ENCODE measurements around the gene CHD5.
A peak's percentile ranks its signal among the peaks of the same experiment; 100 is the strongest.

CHD5 gene

GRCh38 chr1:6152181-6152580 lies 27.9 kb downstream of the CHD5 start:
- DNase-seq (ENCODE audit: low spot score): no peak

- DNase-seq (ENCODE audit: low spot score): no peak
Observed at GRCh38 chr1:6151291-6151822, 28.8 kb downstream of the CHD5 start.

GRCh38 chr1:6150006-6150938 lies 29.8 kb downstream of the CHD5 start:
- no peak for DNase-seq (ENCODE audit: low spot score)

DNA sequence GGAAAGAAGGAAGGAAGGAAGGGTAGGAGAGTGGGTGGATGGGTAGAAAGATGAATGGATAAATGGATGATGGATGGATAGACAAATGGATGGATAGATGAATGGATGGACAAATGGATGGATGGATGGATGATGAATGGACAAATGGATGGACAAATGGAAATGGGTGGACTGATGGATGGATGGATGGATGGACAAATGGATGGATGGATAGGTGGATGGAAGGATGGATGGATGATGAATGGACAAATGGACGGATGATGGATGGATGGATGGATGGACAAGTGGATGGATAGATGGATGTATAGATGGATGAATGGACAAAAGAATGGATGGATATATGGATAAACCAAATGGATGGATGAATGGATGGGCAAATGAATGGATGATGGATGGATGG lies 30.5 kb downstream of the CHD5 start:
- no peak for DNase-seq (ENCODE audit: low spot score)

DNA sequence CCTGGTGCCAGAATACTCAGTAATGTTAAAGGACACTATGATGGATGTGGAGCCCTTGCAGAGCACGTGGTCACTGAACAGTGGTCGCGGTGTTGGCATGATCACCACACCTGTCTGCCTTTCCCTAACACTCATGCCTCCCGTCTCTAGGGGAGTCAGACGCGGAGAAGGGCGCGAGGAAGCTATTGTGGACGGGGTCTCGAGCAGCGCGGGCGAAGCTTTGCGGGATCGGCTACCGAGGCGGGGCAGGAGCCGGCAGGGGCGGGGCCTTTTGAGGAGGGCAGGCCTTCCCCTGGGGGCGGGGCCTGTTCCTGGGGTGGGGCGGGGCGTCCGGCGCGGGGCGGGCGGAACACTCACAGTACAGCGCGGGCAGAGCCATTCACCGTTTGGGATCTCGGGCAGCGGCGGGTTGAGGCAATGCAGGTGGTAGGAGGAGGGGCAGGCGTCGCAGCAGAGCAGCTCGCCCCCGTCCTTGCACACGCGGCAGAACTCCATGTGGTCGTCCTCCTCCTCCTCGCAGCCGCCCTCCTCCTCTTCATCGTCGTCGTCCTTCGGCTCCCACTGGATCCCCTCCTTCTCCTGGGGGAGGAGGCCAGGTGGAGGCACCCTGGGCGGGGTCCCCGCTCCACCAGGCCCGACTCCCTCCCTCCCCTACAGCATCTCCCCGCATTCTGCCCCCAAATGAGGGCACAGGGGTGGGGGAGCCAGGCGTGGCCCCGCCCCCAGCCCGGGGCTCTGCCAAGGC lies 31.5 kb downstream of the CHD5 start:
- peak; percentile 41 for DNase-seq (ENCODE audit: low spot score)

GRCh38 chr1:6145864-6146410 lies 34.2 kb downstream of the CHD5 start:
- DNase-seq (ENCODE audit: low spot score): no peak

GRCh38 chr1:6145396-6145750 lies 34.7 kb downstream of the CHD5 start:
- no peak for DNase-seq (ENCODE audit: low spot score)

DNA sequence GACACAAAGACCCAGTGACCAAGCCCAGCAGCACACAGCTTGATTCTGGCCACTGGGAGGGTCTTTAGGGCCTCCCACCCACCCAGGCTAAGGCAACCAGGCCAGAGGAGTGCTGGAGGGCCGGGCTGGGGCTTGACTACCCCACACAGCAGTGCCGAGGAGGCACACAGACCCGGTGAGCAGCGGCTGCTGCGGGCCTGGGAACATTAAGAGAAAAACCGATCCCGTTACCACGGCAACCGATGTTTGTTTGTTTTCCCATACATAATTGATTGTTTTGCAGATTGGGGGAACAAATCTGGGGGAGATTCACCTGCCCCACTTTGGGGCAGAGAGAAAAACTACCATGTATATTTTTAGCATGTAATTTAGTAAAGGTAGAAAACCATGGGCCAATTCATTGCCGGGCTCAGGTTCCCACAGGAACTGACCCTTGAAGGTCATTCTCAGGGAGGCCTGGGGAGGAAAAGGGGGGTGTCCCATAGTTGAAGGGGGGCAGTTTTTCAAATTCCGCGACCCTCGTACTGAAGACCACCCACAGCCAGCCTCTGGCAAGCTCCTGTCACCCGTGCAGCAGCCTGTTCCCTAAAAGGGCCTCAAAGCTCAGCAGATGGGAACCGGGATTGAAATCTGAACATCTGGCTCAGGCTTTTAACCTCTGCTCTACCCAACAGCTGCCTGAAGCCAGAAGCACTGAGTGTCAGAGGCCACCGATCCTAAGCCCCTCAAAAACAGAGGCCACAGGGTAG lies 35.3 kb downstream of the CHD5 start:
- no peak for DNase-seq (ENCODE audit: low spot score)

- no peak for DNase-seq (ENCODE audit: low spot score)
Observed at GRCh38 chr1:6144175-6144574, 35.9 kb downstream of the CHD5 start.

GRCh38 chr1:6143395-6143794 lies 36.7 kb downstream of the CHD5 start:
- DNase-seq (ENCODE audit: low spot score): no peak

DNA sequence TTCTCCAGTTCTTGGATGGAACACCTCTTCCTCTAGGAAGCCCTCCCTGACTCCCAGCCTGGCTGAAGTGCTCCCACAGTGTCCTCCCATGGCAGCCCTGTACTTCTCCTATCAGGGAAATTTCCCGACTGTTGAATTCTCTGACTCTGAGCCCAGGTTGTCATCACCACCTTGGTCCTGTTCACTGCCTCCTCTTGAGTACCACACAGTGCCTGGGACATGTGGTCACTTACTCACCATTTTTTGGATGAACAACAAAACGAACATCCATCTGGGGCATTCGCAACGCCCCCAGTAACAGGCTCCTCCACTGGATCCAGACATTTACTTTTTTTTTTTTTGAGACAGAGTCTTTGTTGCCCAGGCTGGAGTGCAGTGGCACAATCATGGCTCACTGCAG lies 37.4 kb downstream of the CHD5 start:
- DNase-seq (ENCODE audit: low spot score): no peak

DNA sequence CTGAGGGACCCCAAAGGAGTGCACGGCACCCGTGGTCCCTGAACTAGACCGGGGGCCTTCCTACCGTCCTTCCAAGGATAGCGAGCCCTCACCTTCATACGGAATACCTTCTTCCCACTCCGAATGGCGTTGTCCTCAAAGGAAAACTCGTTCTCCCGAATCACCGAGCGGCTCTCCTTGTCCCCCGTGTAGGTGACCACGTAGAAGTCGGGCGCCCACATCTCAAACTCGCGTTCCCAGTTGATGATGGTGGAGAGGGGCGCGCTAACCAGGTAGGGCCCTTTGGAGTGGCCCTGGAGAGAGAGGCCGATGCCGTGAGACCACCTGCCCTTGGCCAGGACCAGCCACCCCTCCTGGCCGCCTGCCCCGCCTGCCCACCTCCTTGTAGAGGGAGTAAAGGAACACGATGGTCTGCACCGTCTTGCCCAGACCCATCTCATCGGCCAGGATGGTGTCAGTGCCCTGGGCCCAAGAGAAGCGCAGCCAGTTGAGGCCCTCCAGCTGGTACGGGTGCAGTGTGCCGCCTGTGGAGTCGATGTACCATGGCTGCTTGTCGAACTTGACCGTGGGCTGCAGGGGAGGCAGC lies 38.0 kb downstream of the CHD5 start:
- DNase-seq (ENCODE audit: low spot score): no peak

GRCh38 chr1:6141592-6141991 lies 38.5 kb downstream of the CHD5 start:
- no peak for DNase-seq (ENCODE audit: low spot score)

DNA sequence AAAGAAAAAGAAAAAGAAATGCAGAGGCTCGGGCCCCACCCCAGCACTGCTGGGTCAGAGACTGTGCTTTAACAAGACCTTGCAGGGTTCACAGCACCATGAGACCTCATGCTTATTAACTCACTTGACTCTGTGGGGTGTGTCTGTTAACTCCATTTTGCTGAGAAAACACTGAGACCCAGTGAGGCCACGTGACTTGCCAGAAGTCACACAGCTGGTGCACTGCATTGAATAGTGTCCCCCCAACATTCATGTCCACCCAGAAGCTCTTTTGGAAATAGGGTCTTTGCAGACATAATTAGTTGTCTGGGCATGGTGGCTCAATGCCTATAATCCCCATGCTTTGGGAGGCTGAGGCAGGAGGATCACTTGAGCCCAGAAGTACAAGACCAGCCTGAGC lies 39.7 kb downstream of the CHD5 start:
- no peak for DNase-seq (ENCODE audit: low spot score)

DNA sequence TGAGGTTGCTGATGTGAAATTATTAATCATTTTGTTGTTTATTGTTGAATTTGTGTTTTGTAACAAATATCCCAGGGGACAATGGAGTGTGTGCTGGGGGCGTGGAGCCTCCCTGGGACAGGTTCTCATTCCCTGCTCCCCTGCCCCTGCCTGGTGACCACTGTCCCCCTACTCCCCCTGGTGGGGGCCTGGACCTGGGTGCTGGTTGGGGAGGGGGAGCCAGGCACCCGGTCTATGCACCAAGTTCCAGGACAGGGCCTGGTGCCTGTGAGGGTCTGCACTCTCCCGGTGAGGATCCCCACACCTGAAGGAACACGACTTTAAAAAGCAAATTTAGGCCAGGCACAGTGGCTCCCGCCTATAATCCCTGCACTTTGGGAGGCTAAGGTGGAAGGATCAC lies 42.4 kb downstream of the CHD5 start:
- no peak for DNase-seq (ENCODE audit: low spot score)

DNA sequence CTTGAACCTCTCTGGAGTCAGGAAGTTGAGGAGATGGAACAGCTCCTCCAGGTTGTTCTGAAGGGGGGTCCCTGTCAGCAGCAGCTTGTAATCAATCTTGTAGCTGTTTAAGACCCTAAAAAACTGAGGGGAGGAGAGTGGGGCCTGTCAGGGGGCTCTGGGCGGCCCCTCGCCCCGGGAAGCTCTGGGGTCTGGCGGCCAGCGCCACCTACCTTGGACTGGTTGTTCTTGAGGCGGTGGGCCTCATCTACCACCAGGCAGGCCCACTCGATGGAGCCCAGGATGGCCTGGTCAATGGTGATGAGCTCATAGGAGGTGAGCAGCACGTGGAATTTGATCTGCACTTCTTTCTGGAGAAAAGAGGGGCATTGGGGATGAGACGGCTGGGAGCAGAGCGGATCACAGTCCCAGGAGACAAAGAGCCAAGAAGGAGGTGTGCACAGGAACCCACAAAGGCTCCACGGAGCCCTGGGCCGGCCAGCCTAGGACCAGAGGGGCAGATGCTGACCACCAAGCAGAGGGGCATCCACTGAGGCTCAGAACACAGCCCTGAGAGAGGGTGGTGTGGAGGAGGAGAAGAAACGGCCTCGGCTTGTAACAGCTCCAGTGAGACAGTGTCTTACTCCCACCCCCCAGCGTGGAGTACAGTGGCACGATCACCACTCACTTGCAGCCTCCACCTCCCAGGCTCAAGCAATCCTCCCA lies 43.5 kb downstream of the CHD5 start:
- no peak for DNase-seq (ENCODE audit: low spot score)

DNA sequence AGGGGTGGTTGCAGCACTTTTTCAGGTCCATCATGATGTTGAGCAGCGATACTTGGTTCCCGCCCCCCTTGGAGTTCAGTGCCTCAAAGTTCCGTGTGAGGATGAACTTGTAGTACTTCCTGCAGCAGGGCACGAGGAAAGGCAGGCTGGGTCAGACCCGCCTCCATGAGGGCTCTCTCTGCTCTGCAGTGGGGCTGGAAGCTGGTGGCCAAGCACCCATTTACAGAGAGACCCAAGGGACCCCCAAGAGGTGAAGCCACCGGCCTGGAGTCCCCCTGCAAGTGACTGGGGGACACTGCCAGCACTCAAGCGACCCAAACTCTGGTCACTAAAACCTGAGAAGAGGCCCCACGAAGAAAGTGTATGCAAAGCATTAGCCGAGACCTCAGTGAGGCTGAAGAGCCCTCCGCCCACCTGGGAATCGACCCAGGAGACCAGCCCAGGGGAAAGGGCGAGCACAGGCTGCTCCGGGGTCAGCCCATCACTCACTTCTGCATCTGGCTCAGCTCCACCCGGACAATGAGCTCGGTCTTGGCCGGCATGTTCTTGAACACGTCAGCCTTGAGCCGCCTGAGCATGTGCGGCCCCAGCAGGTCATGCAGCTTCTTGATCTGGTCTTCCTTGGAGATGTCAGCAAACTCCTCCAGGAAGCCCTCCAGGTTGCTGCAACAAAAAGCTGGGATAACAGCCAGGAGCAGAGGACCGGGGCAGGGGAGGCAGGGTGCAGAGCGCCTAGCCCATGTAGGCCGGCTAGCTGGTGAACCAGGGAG lies 45.2 kb downstream of the CHD5 start:
- DNase-seq (ENCODE audit: low spot score): no peak

DNA sequence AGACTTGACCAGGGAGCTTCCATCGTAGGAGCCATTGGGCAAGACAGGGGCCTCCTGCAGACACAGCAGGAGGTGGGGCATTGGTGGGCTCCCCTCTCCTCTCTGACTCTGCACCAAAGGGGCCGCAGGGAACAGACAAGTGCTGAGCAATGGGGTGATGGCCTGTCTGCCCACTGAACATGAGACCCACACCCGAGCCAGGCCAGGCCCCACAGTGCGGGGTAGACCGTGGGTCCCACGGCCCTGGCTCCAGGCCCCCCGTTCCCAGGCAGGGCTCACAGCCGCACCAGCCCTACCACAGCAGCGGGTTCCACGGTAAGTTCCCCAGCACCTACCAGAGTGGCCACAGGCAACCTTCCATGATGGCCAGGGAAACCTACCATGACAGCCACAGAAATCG lies 45.9 kb downstream of the CHD5 start:
- DNase-seq (ENCODE audit: low spot score): no peak

DNA sequence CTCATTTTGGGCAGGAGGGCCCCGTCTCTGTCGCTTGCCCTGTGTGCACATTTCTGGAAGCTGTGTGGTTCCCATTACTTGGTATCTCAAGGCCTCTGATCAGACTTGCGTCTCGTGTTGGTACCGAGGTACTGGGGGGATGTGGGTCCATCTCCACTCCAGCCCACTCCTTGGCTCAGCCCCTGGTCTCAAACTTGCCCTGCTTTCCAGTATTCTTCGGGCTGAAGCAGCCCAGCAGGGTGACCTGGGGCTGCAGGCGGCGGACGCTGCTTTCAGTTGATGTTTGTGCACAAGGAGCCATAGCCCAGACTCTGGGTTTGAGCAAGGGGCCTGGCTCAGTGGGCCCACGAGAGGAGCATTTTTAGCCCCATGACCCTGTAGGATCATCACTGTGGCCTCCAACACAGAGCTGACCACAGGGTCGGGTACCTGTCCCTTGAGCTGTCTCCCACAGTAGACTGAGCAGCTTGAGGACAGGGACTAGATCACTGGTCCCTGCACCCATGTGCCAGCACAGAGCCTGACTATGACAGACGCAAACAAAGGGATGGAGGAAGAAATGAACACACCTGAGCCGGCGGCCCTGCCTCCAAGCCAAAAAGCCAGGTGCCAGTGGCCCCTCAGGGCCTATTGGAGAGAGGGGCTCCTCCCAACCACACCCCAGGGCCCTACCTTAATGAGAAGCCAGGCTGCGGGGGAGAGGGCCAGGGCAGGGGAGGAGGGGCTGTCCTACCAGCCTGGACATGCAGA lies 46.8 kb downstream of the CHD5 start:
- no peak for DNase-seq (ENCODE audit: low spot score)

DNA sequence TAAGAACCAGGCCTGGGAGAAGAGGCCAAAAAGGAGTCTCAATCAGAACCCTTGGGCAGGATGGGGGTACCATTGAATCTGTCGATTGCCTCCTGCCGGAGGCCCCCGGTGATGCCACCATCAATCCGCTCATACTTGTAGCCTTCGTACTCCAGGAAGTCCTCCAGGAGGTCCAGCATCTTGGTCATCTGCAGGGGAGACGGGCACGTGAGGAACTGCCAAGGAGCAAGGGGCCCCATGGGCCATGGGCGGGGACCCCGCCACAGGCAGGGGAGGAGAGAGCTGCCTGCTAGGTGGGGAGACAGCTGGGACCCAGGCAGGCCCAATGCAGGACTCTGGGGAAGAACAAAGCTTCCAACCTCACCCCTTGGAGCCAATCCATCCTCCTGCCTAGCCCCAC lies 48.6 kb downstream of the CHD5 start:
- DNase-seq (ENCODE audit: low spot score): no peak
